Panc1 (cell line): ENCODE data around the gene TMEM163.

Source experiments
- POLR2AphosphoS5 ChIP-seq: IDR thresholded peaks from 2 replicates; pipeline ENCODE4 v1.6.1; 2012; ENCODE audit warnings: mild to moderate bottlenecking, low read depth, low read length, moderate library complexity
- TCF7L2 ChIP-seq: IDR thresholded peaks from 2 replicates; pipeline ENCODE4 v1.6.1; 2011; ENCODE audit warnings: mild to moderate bottlenecking, low read depth, low read length, inconsistent platforms
- TF ChIP-seq, protein P1 (sequence below): fragments of 450-650 bp; IDR thresholded peaks from 2 replicates; pipeline ENCODE4 v1.5.1; 2017; ENCODE audit warnings: mild to moderate bottlenecking

DNA sequence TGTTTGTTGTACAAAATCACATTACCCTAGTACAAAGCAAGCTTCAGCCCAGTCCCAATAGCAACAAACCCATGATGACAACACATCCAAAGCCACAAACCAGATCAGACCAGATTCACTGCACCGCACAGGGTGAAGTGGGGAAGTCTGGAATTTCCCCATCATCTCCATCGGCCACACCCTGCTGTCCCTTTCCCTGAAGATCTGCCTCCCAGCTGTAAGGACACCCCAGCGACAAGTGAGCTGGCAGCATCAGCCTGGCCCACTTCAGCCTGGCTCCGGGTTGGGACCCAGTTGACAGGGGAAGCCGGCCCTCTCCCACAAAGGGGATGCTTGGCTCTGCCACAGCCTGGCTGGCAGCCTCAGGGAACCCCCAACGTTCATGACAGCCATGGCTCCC, 257.3 kb downstream of the TMEM163 start:
- no peak for TF ChIP-seq POLR2AphosphoS5
- TF ChIP-seq, protein P1, sequence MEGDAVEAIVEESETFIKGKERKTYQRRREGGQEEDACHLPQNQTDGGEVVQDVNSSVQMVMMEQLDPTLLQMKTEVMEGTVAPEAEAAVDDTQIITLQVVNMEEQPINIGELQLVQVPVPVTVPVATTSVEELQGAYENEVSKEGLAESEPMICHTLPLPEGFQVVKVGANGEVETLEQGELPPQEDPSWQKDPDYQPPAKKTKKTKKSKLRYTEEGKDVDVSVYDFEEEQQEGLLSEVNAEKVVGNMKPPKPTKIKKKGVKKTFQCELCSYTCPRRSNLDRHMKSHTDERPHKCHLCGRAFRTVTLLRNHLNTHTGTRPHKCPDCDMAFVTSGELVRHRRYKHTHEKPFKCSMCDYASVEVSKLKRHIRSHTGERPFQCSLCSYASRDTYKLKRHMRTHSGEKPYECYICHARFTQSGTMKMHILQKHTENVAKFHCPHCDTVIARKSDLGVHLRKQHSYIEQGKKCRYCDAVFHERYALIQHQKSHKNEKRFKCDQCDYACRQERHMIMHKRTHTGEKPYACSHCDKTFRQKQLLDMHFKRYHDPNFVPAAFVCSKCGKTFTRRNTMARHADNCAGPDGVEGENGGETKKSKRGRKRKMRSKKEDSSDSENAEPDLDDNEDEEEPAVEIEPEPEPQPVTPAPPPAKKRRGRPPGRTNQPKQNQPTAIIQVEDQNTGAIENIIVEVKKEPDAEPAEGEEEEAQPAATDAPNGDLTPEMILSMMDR = no peak
- TF ChIP-seq TCF7L2 = no peak
